ENCODE data around the gene ALOX12. TPM values are rescaled to one million over a fixed set of nuclear protein-coding genes. Genes with fewer than 3 reads are reported as not detected.

The ALOX12 gene
- total RNA-seq, 1 experiment from 2014 or later = not detected

GRCh38 chr17:7023576-7024401 lies 27.9 kb downstream of the ALOX12 start (continued):
- no peak for TF ChIP-seq SP1 (IDR thresholded peaks at IDR 0.05; ENCODE audit: low read depth)

DNA sequence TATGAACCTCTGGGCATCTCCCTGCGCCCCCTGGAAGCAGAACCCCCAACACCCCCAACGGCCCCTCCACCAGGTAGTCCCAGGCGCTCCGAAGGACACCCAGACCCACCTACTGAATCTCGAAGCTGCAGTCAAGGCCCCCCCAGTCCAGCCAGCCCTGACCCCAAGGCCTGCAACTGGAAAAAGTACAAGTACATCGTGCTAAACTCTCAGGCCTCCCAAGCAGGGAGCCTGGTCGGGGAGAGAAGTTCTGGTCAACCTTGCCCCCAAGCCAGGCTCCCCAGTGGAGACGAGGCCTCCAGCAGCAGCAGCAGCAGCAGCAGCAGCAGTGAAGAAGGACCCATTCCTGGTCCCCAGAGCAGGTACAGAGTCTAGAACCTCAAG lies 28.5 kb downstream of the ALOX12 start:
- ChIA-PET RAD21 (ENCODE audit: low non-redundant PET in 1 of 2, low total read pairs in 2 of 2, uncharacterized antibody in 2 of 2, unreplicated experiment in 2 of 2) (no interaction called here), POLR2A (interaction anchor here (1.2 kb wide), 1 partner anchor 12 kb away, joined by 5 read pairs; the partner anchor contains the start of gene RNASEK), CTCF (interaction anchor here (1.0 to 2.5 kb wide), 5 partner anchors 9 to 580 kb away, joined by 3 to 8 read pairs (median 4); partner anchors contain the start of genes PIMREG and SLC16A13)
- TF ChIP-seq SIN3A (IDR thresholded peaks at IDR 0.05; ENCODE audit: low read depth) = no peak
- no peak for TF ChIP-seq POLR2AphosphoS5 (IDR thresholded peaks at IDR 0.05; ENCODE audit: low read depth, low read length)
- no peak for TF ChIP-seq CBX3 (IDR thresholded peaks at IDR 0.05; ENCODE audit: low read depth)
- TF ChIP-seq, protein P1, sequence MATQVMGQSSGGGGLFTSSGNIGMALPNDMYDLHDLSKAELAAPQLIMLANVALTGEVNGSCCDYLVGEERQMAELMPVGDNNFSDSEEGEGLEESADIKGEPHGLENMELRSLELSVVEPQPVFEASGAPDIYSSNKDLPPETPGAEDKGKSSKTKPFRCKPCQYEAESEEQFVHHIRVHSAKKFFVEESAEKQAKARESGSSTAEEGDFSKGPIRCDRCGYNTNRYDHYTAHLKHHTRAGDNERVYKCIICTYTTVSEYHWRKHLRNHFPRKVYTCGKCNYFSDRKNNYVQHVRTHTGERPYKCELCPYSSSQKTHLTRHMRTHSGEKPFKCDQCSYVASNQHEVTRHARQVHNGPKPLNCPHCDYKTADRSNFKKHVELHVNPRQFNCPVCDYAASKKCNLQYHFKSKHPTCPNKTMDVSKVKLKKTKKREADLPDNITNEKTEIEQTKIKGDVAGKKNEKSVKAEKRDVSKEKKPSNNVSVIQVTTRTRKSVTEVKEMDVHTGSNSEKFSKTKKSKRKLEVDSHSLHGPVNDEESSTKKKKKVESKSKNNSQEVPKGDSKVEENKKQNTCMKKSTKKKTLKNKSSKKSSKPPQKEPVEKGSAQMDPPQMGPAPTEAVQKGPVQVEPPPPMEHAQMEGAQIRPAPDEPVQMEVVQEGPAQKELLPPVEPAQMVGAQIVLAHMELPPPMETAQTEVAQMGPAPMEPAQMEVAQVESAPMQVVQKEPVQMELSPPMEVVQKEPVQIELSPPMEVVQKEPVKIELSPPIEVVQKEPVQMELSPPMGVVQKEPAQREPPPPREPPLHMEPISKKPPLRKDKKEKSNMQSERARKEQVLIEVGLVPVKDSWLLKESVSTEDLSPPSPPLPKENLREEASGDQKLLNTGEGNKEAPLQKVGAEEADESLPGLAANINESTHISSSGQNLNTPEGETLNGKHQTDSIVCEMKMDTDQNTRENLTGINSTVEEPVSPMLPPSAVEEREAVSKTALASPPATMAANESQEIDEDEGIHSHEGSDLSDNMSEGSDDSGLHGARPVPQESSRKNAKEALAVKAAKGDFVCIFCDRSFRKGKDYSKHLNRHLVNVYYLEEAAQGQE (IDR thresholded peaks at IDR 0.05; ENCODE audit: low read depth) = no peak
- TF ChIP-seq ZFX (IDR thresholded peaks at IDR 0.05) = no peak
- no peak for TF ChIP-seq CEBPB (IDR thresholded peaks at IDR 0.05; ENCODE audit: low read depth)
- TF ChIP-seq EGR1 (IDR thresholded peaks at IDR 0.05; ENCODE audit: low read depth) = no peak
- no peak for TF ChIP-seq JUND (IDR thresholded peaks at IDR 0.05)
- TF ChIP-seq SP1 (IDR thresholded peaks at IDR 0.05; ENCODE audit: low read depth) = no peak
- no peak for TF ChIP-seq FOSL1 (IDR thresholded peaks at IDR 0.05; ENCODE audit: low read depth)
- TF ChIP-seq, protein P2, sequence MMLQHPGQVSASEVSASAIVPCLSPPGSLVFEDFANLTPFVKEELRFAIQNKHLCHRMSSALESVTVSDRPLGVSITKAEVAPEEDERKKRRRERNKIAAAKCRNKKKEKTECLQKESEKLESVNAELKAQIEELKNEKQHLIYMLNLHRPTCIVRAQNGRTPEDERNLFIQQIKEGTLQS (IDR thresholded peaks at IDR 0.05) = no peak
- TF ChIP-seq ZBTB33 (IDR thresholded peaks at IDR 0.05; ENCODE audit: extremely low read depth, insufficient replicate concordance, low read length) = no peak
- TF ChIP-seq EZH2phosphoT487 (IDR thresholded peaks at IDR 0.05; ENCODE audit: borderline replicate concordance) = no peak
- no peak for TF ChIP-seq TCF7L2 (IDR thresholded peaks at IDR 0.05; ENCODE audit: borderline replicate concordance, extremely low read depth, insufficient read depth, insufficient read length)
- no peak for TF ChIP-seq EZH2 (IDR thresholded peaks at IDR 0.05)
- TF ChIP-seq RAD21 (IDR thresholded peaks at IDR 0.05; ENCODE audit: low read depth) = no peak
- TF ChIP-seq, protein P3, sequence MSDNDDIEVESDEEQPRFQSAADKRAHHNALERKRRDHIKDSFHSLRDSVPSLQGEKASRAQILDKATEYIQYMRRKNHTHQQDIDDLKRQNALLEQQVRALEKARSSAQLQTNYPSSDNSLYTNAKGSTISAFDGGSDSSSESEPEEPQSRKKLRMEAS (IDR thresholded peaks at IDR 0.05) = no peak
- TF ChIP-seq ZNF274 (IDR thresholded peaks at IDR 0.05; ENCODE audit: low read depth, low read length) = no peak
- no peak for TF ChIP-seq ELF1 (IDR thresholded peaks at IDR 0.05; ENCODE audit: borderline replicate concordance, low read depth)
- no peak for TF ChIP-seq SRF (IDR thresholded peaks at IDR 0.05; ENCODE audit: low read depth)
- no peaks in the 10 kb centered on the region for H3K36me3 ChIP-seq (ENCODE audit: control insufficient read depth in 1 of 2, insufficient read depth in 2 of 2, low read length in 2 of 2)
- BruUV-seq (replicated peaks) = no TSS peak
- peaks cover 6 to 42% of the 10 kb centered on the region in 2 experiments; a peak in 3 of 4 replicates for H3K4me1 ChIP-seq (ENCODE audit: control insufficient read depth in 1 of 2, insufficient read depth in 2 of 2, low read length in 2 of 2)
- no peak overlapping the region for H2AFZ ChIP-seq (ENCODE audit: low read depth, low read length, poor library complexity, severe bottlenecking)
- intact Hi-C loops (cut with micrococcal nuclease) = no loop called here
- H3K4me3 ChIP-seq (replicated peaks in 1 of 2; ENCODE audit: low read depth in 1 of 2, low read length in 2 of 2) = no peak overlapping the region
- no peaks in the 10 kb centered on the region for H4K20me1 ChIP-seq (ENCODE audit: insufficient read depth)
- H3K79me2 ChIP-seq (ENCODE audit: insufficient read depth, low read length) = no peaks in the 10 kb centered on the region
- DNase-seq (ENCODE audit: low read depth, low spot score) = no peak
- no peak overlapping the region for H3K27ac ChIP-seq (ENCODE audit: low read depth, low read length)
- ATAC-seq = no peak
- no peaks in the 10 kb centered on the region for H3K9me3 ChIP-seq (ENCODE audit: control insufficient read depth in 1 of 2, insufficient read depth in 1 of 2, low read depth in 1 of 2, low read length in 2 of 2)
- H3K4me2 ChIP-seq (ENCODE audit: low read length) = no peak overlapping the region
- H3K9me2 ChIP-seq (ENCODE audit: insufficient read depth) = no peaks in the 10 kb centered on the region
- H3K27me3 ChIP-seq (ENCODE audit: insufficient read depth, low read length) = no peaks in the 10 kb centered on the region
- no peak overlapping the region for H3K9ac ChIP-seq (ENCODE audit: low read length)

All from HCT116 (cell line).